22Rv1 (cell line): ENCODE data around the gene C1QTNF8.

ENCODE experiments used
- ZFX ChIP-seq: fragments of 450-650 bp; IDR thresholded peaks from 2 replicates; pipeline ENCODE4 v1.6.1; 2017; ENCODE audit warnings: antibody characterized with exemption, borderline replicate concordance
- TF ChIP-seq, protein P1 (sequence below): fragments of 450-650 bp; IDR thresholded peaks from 2 replicates; pipeline ENCODE4 v1.5.1; 2017; ENCODE audit warnings: mild to moderate bottlenecking

DNA sequence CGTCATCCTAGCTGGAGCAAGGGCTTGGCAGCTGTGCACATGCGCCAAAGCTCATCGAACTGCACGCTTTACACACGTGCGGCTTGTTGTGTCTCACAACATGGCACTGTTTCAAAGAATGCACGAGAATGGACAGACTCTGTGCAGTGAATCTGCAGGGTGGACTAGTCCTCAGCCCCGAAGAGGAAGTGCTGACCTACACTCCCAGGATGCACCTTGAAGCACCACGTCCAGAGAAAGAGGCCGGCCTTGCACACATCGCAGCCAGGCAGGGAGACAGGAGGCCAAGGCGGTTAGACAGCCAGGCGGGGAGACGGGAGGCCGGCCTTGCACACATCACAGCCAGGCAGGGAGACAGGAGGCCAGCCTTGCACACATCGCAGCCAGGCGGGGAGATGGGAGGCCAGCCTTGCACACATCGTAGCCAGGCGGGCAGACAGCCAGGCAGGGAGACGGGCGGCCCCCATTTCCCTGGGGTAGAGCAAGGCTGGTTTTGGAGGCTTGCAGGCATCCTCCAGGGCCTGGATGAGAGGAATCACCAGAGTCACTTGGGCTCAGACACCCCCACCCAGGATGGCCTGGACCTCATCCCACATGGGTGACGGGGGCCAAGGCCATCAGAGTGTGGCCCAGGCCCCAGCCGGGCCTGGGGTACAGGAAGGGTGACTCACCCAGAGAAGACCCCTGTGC lies 47.9 kb upstream of the C1QTNF8 start:
- TF ChIP-seq, protein P1, sequence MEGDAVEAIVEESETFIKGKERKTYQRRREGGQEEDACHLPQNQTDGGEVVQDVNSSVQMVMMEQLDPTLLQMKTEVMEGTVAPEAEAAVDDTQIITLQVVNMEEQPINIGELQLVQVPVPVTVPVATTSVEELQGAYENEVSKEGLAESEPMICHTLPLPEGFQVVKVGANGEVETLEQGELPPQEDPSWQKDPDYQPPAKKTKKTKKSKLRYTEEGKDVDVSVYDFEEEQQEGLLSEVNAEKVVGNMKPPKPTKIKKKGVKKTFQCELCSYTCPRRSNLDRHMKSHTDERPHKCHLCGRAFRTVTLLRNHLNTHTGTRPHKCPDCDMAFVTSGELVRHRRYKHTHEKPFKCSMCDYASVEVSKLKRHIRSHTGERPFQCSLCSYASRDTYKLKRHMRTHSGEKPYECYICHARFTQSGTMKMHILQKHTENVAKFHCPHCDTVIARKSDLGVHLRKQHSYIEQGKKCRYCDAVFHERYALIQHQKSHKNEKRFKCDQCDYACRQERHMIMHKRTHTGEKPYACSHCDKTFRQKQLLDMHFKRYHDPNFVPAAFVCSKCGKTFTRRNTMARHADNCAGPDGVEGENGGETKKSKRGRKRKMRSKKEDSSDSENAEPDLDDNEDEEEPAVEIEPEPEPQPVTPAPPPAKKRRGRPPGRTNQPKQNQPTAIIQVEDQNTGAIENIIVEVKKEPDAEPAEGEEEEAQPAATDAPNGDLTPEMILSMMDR: no peak
- no peak for TF ChIP-seq ZFX
